Activated naive CD8-positive, alpha-beta T cell treated with anti-CD3 and anti-CD28 coated beads, Interleukin-2, amount 10 ng/mL, durations not matched to agents 7 days and 5 days (primary cell): ENCODE results near the gene RPRML. TPM values are rescaled to one million over a fixed set of nuclear protein-coding genes. Genes with fewer than 3 reads are reported as not detected.

Source experiments
- microRNA-seq: library from miRNA; unstranded; fragments of <30 nt; microRNA quantifications from one replicate; pipeline ENCODE4 v1.2.0, GENCODE V29; 2022
- total RNA-seq, 2 experiments: library from RNA; stranded (reverse); gene quantifications; one replicate each; pipeline ENCODE4 v1.2.3, GENCODE V29; 2021

RPRML gene
- total RNA-seq, 2 experiments from 2014 or later, result not detected

Small RNA genes lying within 50 kb of the gene (microRNA-seq; reads per million reads assigned to microRNA genes)
- gene MIR5089, result not detected

Other genes with a start within 250 kb of the RPRML start
- not detected for gene WNT3, start 160.6 kb downstream of the RPRML start, total RNA-seq
- not detected for gene WNT9B, start 127.7 kb downstream of the RPRML start, total RNA-seq
- gene GOSR2, start 56.1 kb downstream of the RPRML start, total RNA-seq, result 10 to 100 TPM; 67.2 to 68.5 TPM
- 100 to 1,000 TPM; 113 to 114 TPM for gene CDC27, start 210.0 kb upstream of the RPRML start, total RNA-seq
- gene MYL4, start 230.1 kb upstream of the RPRML start, total RNA-seq, result not detected